Mesothelial cell of epicardium (in vitro differentiated cells): ENCODE measurements around the gene KRT74. TPM values are rescaled to one million over a fixed set of nuclear protein-coding genes. Genes with fewer than 3 reads are reported as not detected.

ENCODE experiments used
- DNase-seq, 2 experiments: peaks; one replicate each; pipeline ENCODE4 v3.0.0; 2021; ENCODE audit warnings: low spot score in 2 of 2; ENCODE audit not compliant: unreplicated experiment in 2 of 2
- H3K27ac Mint-ChIP-seq: 2 replicates; pipeline ENCODE4 v1.8.0; 2021; ENCODE audit warnings: mixed read lengths
- H3K27me3 Mint-ChIP-seq: 2 replicates; pipeline ENCODE4 v1.8.0; 2021; ENCODE audit warnings: low read depth, mixed read lengths
- H3K36me3 Mint-ChIP-seq: 2 replicates; pipeline ENCODE4 v1.8.0; 2021; ENCODE audit warnings: mixed read lengths
- H3K4me1 Mint-ChIP-seq: 2 replicates; pipeline ENCODE4 v1.8.0; 2021; ENCODE audit warnings: mixed read lengths
- H3K4me3 Mint-ChIP-seq: 2 replicates; pipeline ENCODE4 v1.8.0; 2021; ENCODE audit warnings: mild to moderate bottlenecking, moderate library complexity, mixed read lengths
- H3K9me3 Mint-ChIP-seq: 2 replicates; pipeline ENCODE4 v1.8.0; 2021; ENCODE audit warnings: mixed read lengths
- total RNA-seq: library from RNA; stranded (reverse); gene quantifications from 3 replicates; pipeline ENCODE4 v1.2.1, GENCODE V29; 2021
- TF ChIP-seq, protein P1 (sequence below): fragments of 200-600 bp; sonication (generic); IDR thresholded peaks from one replicate; pipeline ENCODE4 v1.5.0; 2021; ENCODE audit warnings: antibody characterized with exemption; ENCODE audit not compliant: unreplicated experiment

The KRT74 gene
- total RNA-seq, 1 donor from 2014 or later = not detected

DNA sequence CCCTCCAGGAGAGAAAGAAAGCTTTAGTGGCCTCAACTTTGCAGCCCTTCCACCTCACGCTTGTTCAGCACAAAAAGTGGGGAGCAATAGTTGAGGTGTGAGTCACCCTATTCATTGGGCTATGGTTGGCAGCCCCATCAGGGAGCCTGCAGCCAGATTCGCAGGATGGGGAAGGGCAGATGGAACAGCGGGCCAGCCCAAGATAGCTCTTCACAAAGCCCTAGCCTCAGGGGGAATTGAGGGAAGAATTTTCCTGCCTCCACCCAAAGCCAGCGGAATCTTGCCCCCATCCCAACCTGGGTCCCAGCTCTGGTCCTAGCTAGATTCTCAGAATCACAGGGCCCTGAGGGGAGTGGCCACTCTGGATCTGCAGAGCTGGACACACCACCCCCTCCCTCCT, 49.8 kb downstream of the KRT74 start:
- no peaks in the 10 kb centered on the region for H3K36me3 Mint-ChIP-seq
- TF ChIP-seq, protein P1, sequence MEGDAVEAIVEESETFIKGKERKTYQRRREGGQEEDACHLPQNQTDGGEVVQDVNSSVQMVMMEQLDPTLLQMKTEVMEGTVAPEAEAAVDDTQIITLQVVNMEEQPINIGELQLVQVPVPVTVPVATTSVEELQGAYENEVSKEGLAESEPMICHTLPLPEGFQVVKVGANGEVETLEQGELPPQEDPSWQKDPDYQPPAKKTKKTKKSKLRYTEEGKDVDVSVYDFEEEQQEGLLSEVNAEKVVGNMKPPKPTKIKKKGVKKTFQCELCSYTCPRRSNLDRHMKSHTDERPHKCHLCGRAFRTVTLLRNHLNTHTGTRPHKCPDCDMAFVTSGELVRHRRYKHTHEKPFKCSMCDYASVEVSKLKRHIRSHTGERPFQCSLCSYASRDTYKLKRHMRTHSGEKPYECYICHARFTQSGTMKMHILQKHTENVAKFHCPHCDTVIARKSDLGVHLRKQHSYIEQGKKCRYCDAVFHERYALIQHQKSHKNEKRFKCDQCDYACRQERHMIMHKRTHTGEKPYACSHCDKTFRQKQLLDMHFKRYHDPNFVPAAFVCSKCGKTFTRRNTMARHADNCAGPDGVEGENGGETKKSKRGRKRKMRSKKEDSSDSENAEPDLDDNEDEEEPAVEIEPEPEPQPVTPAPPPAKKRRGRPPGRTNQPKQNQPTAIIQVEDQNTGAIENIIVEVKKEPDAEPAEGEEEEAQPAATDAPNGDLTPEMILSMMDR = no peak
- no peak overlapping the region for H3K4me3 Mint-ChIP-seq
- H3K9me3 Mint-ChIP-seq = no peaks in the 10 kb centered on the region
- H3K4me1 Mint-ChIP-seq = peaks cover 32% of the 10 kb centered on the region
- peak in 1 of 2 experiments; percentile 35 for DNase-seq
- peaks cover 9% of the 10 kb centered on the region for H3K27me3 Mint-ChIP-seq
- no peak overlapping the region for H3K27ac Mint-ChIP-seq

GRCh38 chr12:52522346-52523011, 51.2 kb downstream of the KRT74 start:
- peaks cover 32% of the 10 kb centered on the region for H3K4me1 Mint-ChIP-seq
- no peak overlapping the region for H3K4me3 Mint-ChIP-seq
- TF ChIP-seq, protein P1 = no peak
- no peaks in the 10 kb centered on the region for H3K9me3 Mint-ChIP-seq
- H3K36me3 Mint-ChIP-seq = no peaks in the 10 kb centered on the region
- peak overlapping the region; percentile 53 for H3K27ac Mint-ChIP-seq
- peaks cover 13% of the 10 kb centered on the region for H3K27me3 Mint-ChIP-seq
- DNase-seq = peak in 1 of 2 experiments; percentile 39

- DNase-seq = no peak
- Mint-ChIP-seq H3K9me3 (no peaks in the 10 kb centered on the region), H3K36me3 (no peaks in the 10 kb centered on the region), H3K4me1 (peaks cover 32% of the 10 kb centered on the region), H3K27ac (peak overlapping the region; percentile 16), H3K4me3 (no peak overlapping the region), H3K27me3 (peaks cover 13% of the 10 kb centered on the region)
- TF ChIP-seq, protein P1 = no peak
Measured at GRCh38 chr12:52521568-52522266, 51.9 kb downstream of the KRT74 start.

DNA sequence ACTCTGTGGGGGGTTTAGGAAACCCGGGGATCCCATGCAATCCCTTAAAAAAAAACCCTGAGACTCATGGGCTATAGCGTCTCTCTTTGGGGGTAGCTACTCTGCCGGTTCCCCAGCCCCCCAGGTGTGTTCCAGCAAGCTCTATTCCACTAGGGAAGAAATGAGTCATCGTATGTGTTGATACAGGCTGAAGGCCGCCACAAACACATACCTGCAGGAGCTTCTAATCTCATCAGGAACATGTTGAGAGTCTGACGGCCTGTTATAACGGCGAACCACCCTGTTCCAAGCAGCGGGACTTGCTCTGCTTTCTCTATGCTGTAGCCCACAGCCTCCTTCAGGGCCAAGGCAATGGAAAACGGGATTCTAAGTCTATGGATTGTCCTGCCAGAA, 52.5 kb downstream of the KRT74 start:
- H3K27me3 Mint-ChIP-seq = peaks cover 13% of the 10 kb centered on the region
- H3K9me3 Mint-ChIP-seq = no peaks in the 10 kb centered on the region
- H3K4me3 Mint-ChIP-seq = no peak overlapping the region
- H3K4me1 Mint-ChIP-seq = peaks cover 32% of the 10 kb centered on the region
- H3K27ac Mint-ChIP-seq = peak overlapping the region; percentile 16
- no peaks in the 10 kb centered on the region for H3K36me3 Mint-ChIP-seq
- TF ChIP-seq, protein P1 = no peak
- DNase-seq = no peak

DNA sequence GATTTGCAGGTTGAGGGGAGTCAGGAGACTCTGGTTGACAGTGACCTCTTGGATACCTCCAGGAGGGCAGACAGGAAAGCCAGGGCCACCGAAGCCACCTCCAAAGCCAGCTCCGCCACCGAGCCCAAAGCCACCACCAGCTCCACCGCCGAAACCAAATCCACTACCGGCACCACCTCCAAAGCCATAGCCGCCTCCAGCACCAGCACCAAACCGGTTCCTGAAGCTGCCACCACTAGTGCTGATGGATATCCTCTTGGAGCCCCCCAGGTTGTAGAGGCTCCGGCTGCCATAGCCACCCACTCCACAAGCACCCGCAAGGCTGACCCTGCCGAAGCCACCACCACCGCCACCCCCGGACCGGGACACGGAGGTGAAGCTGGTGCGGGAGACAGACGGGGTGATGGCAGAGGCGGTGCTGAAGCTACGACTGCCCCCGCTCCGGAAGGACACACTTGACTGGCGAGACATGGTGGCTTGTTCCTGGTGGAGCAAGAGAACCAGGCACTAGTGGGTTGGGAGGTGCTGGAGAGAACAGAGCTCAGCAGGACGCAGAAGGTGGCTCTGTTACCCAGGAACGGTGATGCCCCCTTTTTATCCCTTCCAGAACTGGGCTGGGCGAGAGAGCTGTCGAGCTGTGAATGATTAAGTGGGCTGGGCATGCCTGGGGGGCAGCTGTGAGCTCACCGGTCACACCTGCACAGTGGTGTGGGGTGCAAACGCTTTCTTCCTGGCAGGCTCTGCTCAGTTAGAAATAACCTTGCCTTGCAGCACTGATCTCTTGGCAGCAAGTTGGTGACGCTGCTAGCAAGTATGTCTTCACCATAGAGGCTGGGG, 53.6 kb downstream of the KRT74 start, which contains the start of gene KRT5:
Gene KRT5, minus strand, starts transcription at position 569 of the 837 bp plus-strand sequence. Its CDS starts 98 bp downstream, at position 471.
- H3K27ac Mint-ChIP-seq = no peak within 1 kb of the TSS

More for the DNA sequence above, 53.6 kb downstream of the KRT74 start, which contains the start of gene KRT5:
- no peak for DNase-seq
- Mint-ChIP-seq H3K4me1 (peaks cover 29% of the 10 kb centered on the region), H3K4me3 (no peak within 1 kb of the TSS), H3K27me3 (peaks cover 17% of the 10 kb centered on the region), H3K36me3 (no peaks in the 10 kb centered on the region), H3K9me3 (no peaks in the 10 kb centered on the region)
- TF ChIP-seq, protein P1 = no peak
